Ovary (tissue), 9 donors: ENCODE measurements around the gene DOCK10. TPM values are rescaled to one million over a fixed set of nuclear protein-coding genes. Genes with fewer than 3 reads are reported as not detected.

Experiments used
- DNase-seq, 5 donors: peaks; one replicate each; pipeline ENCODE4 v3.0.0-alpha.2; 2019 to 2020
- H3K27ac ChIP-seq, 2 donors: fragments of 200-600 bp; one replicate each; pipeline versions ENCODE4 v1.5.1 to v1.8.0; 2019 to 2022
- H3K27me3 ChIP-seq: fragments of 200-600 bp; one replicate; pipeline ENCODE4 v1.8.0; 2022
- H3K36me3 ChIP-seq: fragments of 200-600 bp; sonication (generic); one replicate; pipeline ENCODE4 v1.5.1; 2019
- H3K4me1 ChIP-seq: one replicate; pipeline ENCODE4 v1.8.1; 2013; ENCODE audit warnings: mild to moderate bottlenecking, moderate library complexity; ENCODE audit not compliant: insufficient read depth
- H3K4me3 ChIP-seq: fragments of 200-600 bp; sonication (generic); one replicate; pipeline ENCODE4 v1.5.1; 2017
- H3K9me3 ChIP-seq, 2 donors: fragments of 200-600 bp in 1 of 2; sonication (generic) in 1 of 2; one replicate each; pipeline versions ENCODE4 v1.5.1 to v1.8.1; 2013 to 2019; ENCODE audit warnings: mild to moderate bottlenecking in 1 of 2, moderate library complexity in 1 of 2
- EP300 ChIP-seq: sonication (generic); formaldehyde crosslinking; IDR thresholded peaks from one replicate; pipeline ENCODE4 v1.6.1; 2017; ENCODE audit warnings: antibody characterized with exemption
- POLR2A ChIP-seq: fragments of 450-650 bp; IDR thresholded peaks from one replicate; pipeline ENCODE4 v1.6.1; 2017; ENCODE audit warnings: antibody characterized with exemption, mild to moderate bottlenecking, moderate library complexity
- WGBS, 3 donors: extraction: QIAGEN DNeasy Blood & Tissue Kit in 1 of 3; methylation state at CpG; one replicate each; pipeline versions ENCODE4 v1.1.5 to v1.1.7; 2013 to 2017; 5-methylcytosine and 5-hydroxymethylcytosine counted together
- intact Hi-C, 4 donors: fragments of 100-400 bp; cut with DNase I; formaldehyde crosslinking; loops; one replicate each; pipeline versions ENCODE4 v1.11.0 to v1.15.1; 2022 to 2023
- polyA plus RNA-seq, 2 donors: library from polyadenylated mRNA; stranded (reverse); fragments of 200-250 nt in 1 of 2; fragments of 350-450 nt in 1 of 2; fragmentation: Illumina TruSeq in 1 of 2; extraction: RNeasy Lipid Tissue Mini Kit (QIAGEN cat#74804) in 1 of 2; gene quantifications; one replicate each; pipeline ENCODE4 v1.2.3, GENCODE V29; 2013 to 2014
- total RNA-seq, 7 donors: library from RNA; depleted of rRNA in 2 of 7; stranded (reverse); fragments of >200 nt in 2 of 7; fragmentation: NEBNext Ultra II Directional in 3 of 7; extraction: Animal tissue kit (Norgen Biotek cat#: 25700) in 3 of 7; gene quantifications; one replicate each; pipeline versions ENCODE4 v1.1.0 to v1.2.4, GENCODE V29; 2016 to 2023
- TF ChIP-seq, protein P1 (sequence below), 3 donors: fragments of 450-650 bp in 2 of 3; fragments of 200-600 bp in 1 of 3; IDR thresholded peaks; one replicate each; pipeline versions ENCODE4 v1.5.1 to v1.8.0; 2016 to 2022; ENCODE audit warnings: antibody characterized with exemption in 3 of 3, mild to moderate bottlenecking in 1 of 3
- donor health status: DM: no; HTN: no; CAD: no; lungs with moderate emphysema.
- donor health status: DM: no; HTN: no; CAD: no.
- donor health status: Bipolar disorder and iron deficiency.
- donor health status: DM: yes; HTN: yes; CAD: no.
- donor health status: DM: no; HTN: no; CAD: no.
- donor health status: DM: yes; HTN: yes; CAD: no.

Gene DOCK10
- total and polyA plus RNA-seq, 9 donors = 15.3 to 42.5 (median 31.2) TPM

- Histone ChIP-seq H3K4me3 (no peak overlapping the region), H3K27me3 (no peaks in the 10 kb centered on the region), H3K36me3 (no peaks in the 10 kb centered on the region), H3K9me3 (no peaks in the 10 kb centered on the region), H3K27ac (no peak overlapping the region), H3K4me1 (no peaks in the 10 kb centered on the region)
- no peak for TF ChIP-seq EP300
- no peak for TF ChIP-seq POLR2A
- TF ChIP-seq, protein P1, sequence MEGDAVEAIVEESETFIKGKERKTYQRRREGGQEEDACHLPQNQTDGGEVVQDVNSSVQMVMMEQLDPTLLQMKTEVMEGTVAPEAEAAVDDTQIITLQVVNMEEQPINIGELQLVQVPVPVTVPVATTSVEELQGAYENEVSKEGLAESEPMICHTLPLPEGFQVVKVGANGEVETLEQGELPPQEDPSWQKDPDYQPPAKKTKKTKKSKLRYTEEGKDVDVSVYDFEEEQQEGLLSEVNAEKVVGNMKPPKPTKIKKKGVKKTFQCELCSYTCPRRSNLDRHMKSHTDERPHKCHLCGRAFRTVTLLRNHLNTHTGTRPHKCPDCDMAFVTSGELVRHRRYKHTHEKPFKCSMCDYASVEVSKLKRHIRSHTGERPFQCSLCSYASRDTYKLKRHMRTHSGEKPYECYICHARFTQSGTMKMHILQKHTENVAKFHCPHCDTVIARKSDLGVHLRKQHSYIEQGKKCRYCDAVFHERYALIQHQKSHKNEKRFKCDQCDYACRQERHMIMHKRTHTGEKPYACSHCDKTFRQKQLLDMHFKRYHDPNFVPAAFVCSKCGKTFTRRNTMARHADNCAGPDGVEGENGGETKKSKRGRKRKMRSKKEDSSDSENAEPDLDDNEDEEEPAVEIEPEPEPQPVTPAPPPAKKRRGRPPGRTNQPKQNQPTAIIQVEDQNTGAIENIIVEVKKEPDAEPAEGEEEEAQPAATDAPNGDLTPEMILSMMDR (IDR thresholded peaks at IDR 0.05) = no peak
- WGBS, 3 donors = 74 to 84% (median 81%) methylated on average over 8 of the region's 8 CpGs
- intact Hi-C loops = no loop called here
- no peak for DNase-seq
Measured at GRCh38 chr2:224957540-224958461, 84.5 kb downstream of the DOCK10 start.

GRCh38 chr2:224956706-224957105 lies 85.6 kb downstream of the DOCK10 start:
- Histone ChIP-seq H3K36me3 (no peaks in the 10 kb centered on the region), H3K27me3 (no peaks in the 10 kb centered on the region), H3K4me1 (no peaks in the 10 kb centered on the region), H3K9me3 (no peaks in the 10 kb centered on the region), H3K27ac (no peak overlapping the region), H3K4me3 (no peak overlapping the region)
- 49 to 63% (median 58%) methylated on average over 3 of the region's 3 CpGs for WGBS, 3 donors
- TF ChIP-seq POLR2A (no peak), EP300 (no peak)
- TF ChIP-seq, protein P1 (IDR thresholded peaks at IDR 0.05) = no peak
- DNase-seq = no peak
- intact Hi-C loops = no loop called here

DNA sequence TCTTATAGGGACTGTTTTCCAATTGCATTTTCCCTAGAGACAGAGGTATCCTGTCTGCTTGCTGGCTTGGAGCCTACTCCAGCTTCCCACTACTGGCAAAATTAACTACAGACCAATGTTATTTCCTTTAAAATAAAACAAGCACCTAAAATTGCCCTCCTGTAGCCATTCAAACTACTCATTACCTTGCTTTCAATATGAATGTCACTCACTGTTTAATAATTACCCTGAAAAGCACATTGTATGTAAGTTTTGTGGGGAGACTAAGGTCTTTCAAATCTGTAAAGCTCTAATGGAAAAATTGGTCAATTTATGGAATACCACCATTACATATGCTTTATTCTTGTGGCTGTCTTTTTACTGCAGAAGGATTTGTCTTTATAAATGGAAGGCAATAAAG lies 87.3 kb downstream of the DOCK10 start:
- Histone ChIP-seq H3K27ac (no peak overlapping the region), H3K9me3 (no peaks in the 10 kb centered on the region), H3K27me3 (no peaks in the 10 kb centered on the region), H3K36me3 (no peaks in the 10 kb centered on the region), H3K4me1 (no peaks in the 10 kb centered on the region), H3K4me3 (no peak overlapping the region)
- no peak for DNase-seq
- intact Hi-C loops = no loop called here
- TF ChIP-seq EP300 = no peak
- TF ChIP-seq POLR2A = no peak
- TF ChIP-seq, protein P1 (IDR thresholded peaks at IDR 0.05) = no peak

DNA sequence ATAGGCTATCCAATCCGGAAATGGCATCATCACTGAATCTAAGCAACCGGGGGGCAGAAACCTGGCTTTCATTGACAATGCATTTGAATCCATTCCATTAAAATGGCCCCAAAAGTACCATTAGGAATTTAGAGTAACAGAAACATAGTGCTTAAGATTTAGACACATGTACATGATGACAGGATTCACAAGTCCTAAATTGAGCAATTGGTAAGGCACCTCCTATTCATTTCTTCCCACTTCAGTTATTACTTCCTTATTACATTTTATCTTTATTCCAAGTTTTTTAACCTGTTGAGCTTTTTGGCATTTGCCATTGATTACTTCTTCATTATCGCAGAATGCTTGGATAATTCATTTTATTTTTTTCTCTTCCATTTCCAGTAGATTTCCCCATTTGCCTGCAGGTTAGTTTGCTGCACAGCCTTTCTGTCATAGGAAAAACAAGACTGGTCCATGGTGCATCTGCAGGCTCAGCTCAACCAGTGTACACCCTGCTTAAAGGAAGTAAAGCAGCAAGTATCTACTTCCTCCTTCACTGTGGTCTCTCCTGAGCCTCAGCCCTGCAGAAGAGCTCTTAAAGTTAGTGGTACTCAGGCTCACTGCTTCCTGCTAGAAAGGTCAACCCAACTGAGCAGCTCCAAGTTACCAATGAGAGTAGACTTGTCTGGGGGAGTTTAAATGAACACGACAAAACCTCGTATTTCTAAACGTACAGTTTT lies 89.2 kb downstream of the DOCK10 start:
- DNase-seq = no peak
- H3K27ac ChIP-seq = no peak overlapping the region
- no peaks in the 10 kb centered on the region for H3K9me3 ChIP-seq
- WGBS, 3 donors = 76 to 87% (median 77%) methylated on average over 6 of the region's 6 CpGs
- no peaks in the 10 kb centered on the region for H3K36me3 ChIP-seq
- no peaks in the 10 kb centered on the region for H3K4me1 ChIP-seq
- TF ChIP-seq, protein P1 (IDR thresholded peaks at IDR 0.05) = no peak
- TF ChIP-seq EP300 (no peak), POLR2A (no peak)
- H3K27me3 ChIP-seq = no peaks in the 10 kb centered on the region
- intact Hi-C loops = no loop called here
- H3K4me3 ChIP-seq = no peak overlapping the region
